Adrenal gland (tissue), 12 donors: Measurements from ENCODE around the gene MLANA. TPM values are rescaled to one million over a fixed set of nuclear protein-coding genes. Genes with fewer than 3 reads are reported as not detected.

Experiments used
- DNase-seq, 7 donors: peaks; one replicate each; pipeline ENCODE4 v3.0.0-alpha.2; 2019 to 2020
- H3K27ac ChIP-seq, 5 donors: fragments of 200-600 bp; sonication (generic) in 4 of 5; 1 replicate in 3 of 5; 2 replicates in 2 of 5; pipeline versions ENCODE4 v1.5.1 to v1.8.0; 2016 to 2020; ENCODE audit warnings: mild to moderate bottlenecking in 1 of 5
- H3K27me3 ChIP-seq: fragments of 200-600 bp; 2 replicates; pipeline ENCODE4 v1.8.0; 2021
- H3K36me3 ChIP-seq, 2 donors: fragments of 200-600 bp; replicated peaks in 1 of 2; 1 replicate in 1 of 2; 2 replicates in 1 of 2; pipeline versions ENCODE4 v1.5.1 to v1.8.0; 2018 to 2022
- H3K4me1 ChIP-seq, 2 donors: fragments of 200-600 bp; replicated peaks in 1 of 2; 1 replicate in 1 of 2; 2 replicates in 1 of 2; pipeline versions ENCODE4 v1.5.1 to v1.8.0; 2018 to 2021
- H3K4me3 ChIP-seq, 4 donors: fragments of 200-600 bp; sonication (generic) in 3 of 4; one replicate each; pipeline ENCODE4 v1.5.1; 2016 to 2018
- H3K9me3 ChIP-seq, 3 donors: fragments of 200-600 bp; sonication (generic) in 1 of 3; replicated peaks in 1 of 3; 1 replicate in 2 of 3; 2 replicates in 1 of 3; pipeline versions ENCODE4 v1.5.1 to v1.8.0; 2016 to 2021
- POLR2A ChIP-seq, 2 donors: fragments of 450-650 bp; IDR thresholded peaks; one replicate each; pipeline ENCODE4 v1.6.1; 2017; ENCODE audit warnings: antibody characterized with exemption in 2 of 2, mild to moderate bottlenecking in 2 of 2, moderate library complexity in 1 of 2
- WGBS, 4 donors: extraction: QIAGEN DNeasy Blood & Tissue Kit in 2 of 4; methylation state at CpG; one replicate each; pipeline versions ENCODE4 v1.1.5 to v1.1.7; 2013 to 2017; 5-methylcytosine and 5-hydroxymethylcytosine counted together
- intact Hi-C, 2 donors: fragments of 100-400 bp; cut with DNase I; formaldehyde crosslinking; loops; one replicate each; pipeline versions ENCODE4 v1.14.1 to v1.15.0; 2022 to 2023
- polyA plus RNA-seq, 3 donors: library from polyadenylated mRNA; stranded (reverse); fragments of 200-250 nt in 2 of 3; fragments of 350-450 nt in 1 of 3; fragmentation: Illumina TruSeq in 1 of 3; extraction: RNeasy Lipid Tissue Mini Kit (QIAGEN cat#74804) in 1 of 3; gene quantifications; one replicate each; pipeline ENCODE4 v1.2.3, GENCODE V29; 2013 to 2014
- total RNA-seq, 9 donors: library from RNA; depleted of rRNA in 4 of 9; stranded (reverse); fragments of >200 nt in 4 of 9; fragments of 120-200 nt in 1 of 9; fragmentation: NEBNext Ultra II Directional in 1 of 9; extraction: Animal tissue kit (Norgen Biotek cat#: 25700) in 1 of 9; gene quantifications; one replicate each; pipeline versions ENCODE4 v1.1.0 to v1.2.4, GENCODE V29; 2013 to 2023
- TF ChIP-seq, protein P1 (sequence below), 6 experiments: fragments of 450-650 bp in 4 of 6; fragments of 200-600 bp in 2 of 6; sonication (generic) in 1 of 6; IDR thresholded peaks; 1 replicate in 5 of 6; 2 replicates in 1 of 6; pipeline versions ENCODE4 v1.5.1 to v1.8.0; 2016 to 2021; ENCODE audit warnings: antibody characterized with exemption in 6 of 6, mild to moderate bottlenecking in 2 of 6, moderate library complexity in 1 of 6
- donor health status: healthy with polysubstance abuse.
- donor health status: Bipolar disorder and iron deficiency.
- donor health status: DM: yes; HTN: yes; CAD: no.
- donor health status: DM: no; HTN: no; CAD: no.
- donor health status: DM: no; HTN: no; CAD: no.
- donor health status: DM: yes; HTN: yes; CAD: no.

The MLANA gene
- total and polyA plus RNA-seq, 12 donors: not detected

GRCh38 chr9:5843794-5844471 is 46.8 kb upstream of the MLANA start:
- TF ChIP-seq, protein P1, sequence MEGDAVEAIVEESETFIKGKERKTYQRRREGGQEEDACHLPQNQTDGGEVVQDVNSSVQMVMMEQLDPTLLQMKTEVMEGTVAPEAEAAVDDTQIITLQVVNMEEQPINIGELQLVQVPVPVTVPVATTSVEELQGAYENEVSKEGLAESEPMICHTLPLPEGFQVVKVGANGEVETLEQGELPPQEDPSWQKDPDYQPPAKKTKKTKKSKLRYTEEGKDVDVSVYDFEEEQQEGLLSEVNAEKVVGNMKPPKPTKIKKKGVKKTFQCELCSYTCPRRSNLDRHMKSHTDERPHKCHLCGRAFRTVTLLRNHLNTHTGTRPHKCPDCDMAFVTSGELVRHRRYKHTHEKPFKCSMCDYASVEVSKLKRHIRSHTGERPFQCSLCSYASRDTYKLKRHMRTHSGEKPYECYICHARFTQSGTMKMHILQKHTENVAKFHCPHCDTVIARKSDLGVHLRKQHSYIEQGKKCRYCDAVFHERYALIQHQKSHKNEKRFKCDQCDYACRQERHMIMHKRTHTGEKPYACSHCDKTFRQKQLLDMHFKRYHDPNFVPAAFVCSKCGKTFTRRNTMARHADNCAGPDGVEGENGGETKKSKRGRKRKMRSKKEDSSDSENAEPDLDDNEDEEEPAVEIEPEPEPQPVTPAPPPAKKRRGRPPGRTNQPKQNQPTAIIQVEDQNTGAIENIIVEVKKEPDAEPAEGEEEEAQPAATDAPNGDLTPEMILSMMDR (IDR thresholded peaks at IDR 0.05): no peak
- TF ChIP-seq POLR2A (IDR thresholded peaks at IDR 0.05): no peak
- H3K36me3 ChIP-seq: no peaks in the 10 kb centered on the region
- peaks cover 11 to 25% of the 10 kb centered on the region in 2 donors for H3K4me1 ChIP-seq
- intact Hi-C loops: no loop called here
- H3K27ac ChIP-seq: peak overlapping the region in 4 of 5 donors; percentile 20 to 86 (median 46)
- H3K9me3 ChIP-seq: no peaks in the 10 kb centered on the region
- no peak for DNase-seq
- WGBS, 4 donors: 46 to 59% (median 54%) methylated on average over 8 of the region's 8 CpGs
- H3K4me3 ChIP-seq: no peak overlapping the region
- H3K27me3 ChIP-seq: no peaks in the 10 kb centered on the region

- H3K27me3 ChIP-seq: no peaks in the 10 kb centered on the region
- no peak for TF ChIP-seq POLR2A (IDR thresholded peaks at IDR 0.05)
- TF ChIP-seq, protein P1 (IDR thresholded peaks at IDR 0.05): no peak
- no peaks in the 10 kb centered on the region for H3K9me3 ChIP-seq
- intact Hi-C loops: no loop called here
- H3K4me3 ChIP-seq: no peak overlapping the region
- peak overlapping the region in 2 of 5 donors; percentile 2 to 20 for H3K27ac ChIP-seq
- DNase-seq: no peak
- no peaks in the 10 kb centered on the region for H3K36me3 ChIP-seq
- WGBS, 4 donors: 48 to 76% (median 70%) methylated on average over 1 of the region's 1 CpG
- H3K4me1 ChIP-seq: peaks cover 0 to 16% of the 10 kb centered on the region in 2 donors
Observed at GRCh38 chr9:5845157-5845531, 45.5 kb upstream of the MLANA start.

DNA sequence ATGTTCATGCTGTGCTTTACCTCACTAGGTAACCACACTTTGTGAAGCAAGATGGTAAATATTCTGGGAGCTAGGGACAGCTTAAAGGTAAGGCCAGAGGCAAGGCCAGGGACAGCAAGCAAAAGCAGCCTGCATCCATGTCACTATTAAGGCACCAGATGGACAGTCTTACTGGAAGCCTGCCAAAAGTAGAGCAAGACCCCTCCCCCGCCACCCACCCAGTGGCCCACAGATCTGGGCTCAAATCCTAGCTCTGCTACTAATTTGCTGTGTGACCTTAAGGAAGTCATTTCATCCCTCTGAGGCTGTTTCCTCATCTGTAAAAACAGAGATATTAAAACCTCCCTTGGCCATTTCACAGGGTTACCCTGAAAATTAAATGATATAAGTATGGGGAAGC is 44.6 kb upstream of the MLANA start:
- TF ChIP-seq, protein P1 (IDR thresholded peaks at IDR 0.05): no peak
- TF ChIP-seq POLR2A (IDR thresholded peaks at IDR 0.05): no peak
- 91 to 97% (median 93%) methylated on average over 1 of the region's 1 CpG; no CpG with 5 or more reads in 1 of the 4 donors for WGBS, 4 donors
- no peak overlapping the region for H3K4me3 ChIP-seq
- peaks cover 2 to 16% of the 10 kb centered on the region in 2 donors for H3K4me1 ChIP-seq
- intact Hi-C loops: no loop called here
- no peaks in the 10 kb centered on the region for H3K9me3 ChIP-seq
- no peaks in the 10 kb centered on the region for H3K36me3 ChIP-seq
- no peak for DNase-seq
- H3K27me3 ChIP-seq: no peaks in the 10 kb centered on the region
- peak overlapping the region in 1 of 5 donors; percentile 20 for H3K27ac ChIP-seq

DNA sequence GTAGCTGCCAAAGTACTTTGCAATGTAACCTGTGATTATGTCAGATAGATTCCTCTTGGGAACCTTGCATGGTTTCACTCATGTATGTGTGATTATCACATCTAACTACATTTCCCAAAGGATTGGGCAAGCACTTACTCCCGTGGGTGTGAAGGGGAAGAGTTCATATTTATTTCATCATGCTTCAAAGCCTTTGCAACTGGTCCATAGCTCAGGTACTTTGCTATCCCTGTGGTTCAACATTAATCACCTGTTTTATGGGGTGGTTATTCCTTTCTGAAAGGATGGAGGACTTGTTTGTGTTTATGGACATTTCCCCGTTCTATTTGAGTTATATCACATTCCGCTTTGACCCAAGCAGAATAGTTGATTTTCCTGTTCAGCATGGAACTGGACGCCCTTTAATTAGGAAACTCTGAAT is 44.2 kb upstream of the MLANA start:
- Histone ChIP-seq H3K9me3 (no peaks in the 10 kb centered on the region), H3K4me1 (peaks cover 6 to 18% of the 10 kb centered on the region in 2 donors), H3K36me3 (no peaks in the 10 kb centered on the region), H3K4me3 (no peak overlapping the region), H3K27me3 (no peaks in the 10 kb centered on the region), H3K27ac (no peak overlapping the region)
- no peak for DNase-seq
- intact Hi-C loops: no loop called here
- 85 to 93% (median 88%) methylated on average over 4 of the region's 4 CpGs for WGBS, 4 donors
- TF ChIP-seq POLR2A (IDR thresholded peaks at IDR 0.05): no peak

GRCh38 chr9:5848372-5848882 is 42.3 kb upstream of the MLANA start:
- WGBS, 4 donors: 78 to 92% (median 83%) methylated on average over 3 of the region's 3 CpGs
- no peak overlapping the region for H3K4me3 ChIP-seq
- no peak for TF ChIP-seq POLR2A (IDR thresholded peaks at IDR 0.05)
- TF ChIP-seq, protein P1 (IDR thresholded peaks at IDR 0.05): no peak
- intact Hi-C loops: no loop called here
- H3K36me3 ChIP-seq: no peaks in the 10 kb centered on the region
- H3K4me1 ChIP-seq: peaks cover 14 to 18% of the 10 kb centered on the region in 2 donors
- H3K27me3 ChIP-seq: no peaks in the 10 kb centered on the region
- H3K9me3 ChIP-seq: no peaks in the 10 kb centered on the region
- no peak for DNase-seq
- H3K27ac ChIP-seq: no peak overlapping the region
